Transverse colon (tissue), 4 donors: ENCODE data around the gene FIG4.

Experiments
- POLR2A ChIP-seq: fragments of 450-650 bp; IDR thresholded peaks from one replicate; pipeline ENCODE4 v1.6.1; 2016; ENCODE audit warnings: antibody characterized with exemption, mild to moderate bottlenecking, moderate library complexity
- POLR2AphosphoS5 ChIP-seq, 3 donors: sonication (generic); formaldehyde crosslinking; IDR thresholded peaks; one replicate each; pipeline ENCODE4 v1.6.1; 2016; ENCODE audit warnings: antibody characterized with exemption in 3 of 3
- TF ChIP-seq, protein P1 (sequence below), 5 experiments: fragments of 200-600 bp in 3 of 5; fragments of 450-650 bp in 2 of 5; sonication (generic) in 3 of 5; IDR thresholded peaks; 1 replicate in 2 of 5; 2 replicates in 3 of 5; pipeline ENCODE4 v1.5.1; 2016 to 2017; ENCODE audit warnings: antibody characterized with exemption in 5 of 5, inconsistent platforms in 3 of 5, mild to moderate bottlenecking in 2 of 5, moderate library complexity in 1 of 5

- TF ChIP-seq POLR2A (no peak), POLR2AphosphoS5 (IDR thresholded peaks at IDR 0.05) (no peak)
- TF ChIP-seq, protein P1, sequence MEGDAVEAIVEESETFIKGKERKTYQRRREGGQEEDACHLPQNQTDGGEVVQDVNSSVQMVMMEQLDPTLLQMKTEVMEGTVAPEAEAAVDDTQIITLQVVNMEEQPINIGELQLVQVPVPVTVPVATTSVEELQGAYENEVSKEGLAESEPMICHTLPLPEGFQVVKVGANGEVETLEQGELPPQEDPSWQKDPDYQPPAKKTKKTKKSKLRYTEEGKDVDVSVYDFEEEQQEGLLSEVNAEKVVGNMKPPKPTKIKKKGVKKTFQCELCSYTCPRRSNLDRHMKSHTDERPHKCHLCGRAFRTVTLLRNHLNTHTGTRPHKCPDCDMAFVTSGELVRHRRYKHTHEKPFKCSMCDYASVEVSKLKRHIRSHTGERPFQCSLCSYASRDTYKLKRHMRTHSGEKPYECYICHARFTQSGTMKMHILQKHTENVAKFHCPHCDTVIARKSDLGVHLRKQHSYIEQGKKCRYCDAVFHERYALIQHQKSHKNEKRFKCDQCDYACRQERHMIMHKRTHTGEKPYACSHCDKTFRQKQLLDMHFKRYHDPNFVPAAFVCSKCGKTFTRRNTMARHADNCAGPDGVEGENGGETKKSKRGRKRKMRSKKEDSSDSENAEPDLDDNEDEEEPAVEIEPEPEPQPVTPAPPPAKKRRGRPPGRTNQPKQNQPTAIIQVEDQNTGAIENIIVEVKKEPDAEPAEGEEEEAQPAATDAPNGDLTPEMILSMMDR (IDR thresholded peaks at IDR 0.05) = no peak
These were observed 116.8 kb downstream of the FIG4 start for GRCh38 chr6:109807881-109808280.
